Activated CD8-positive, alpha-beta memory T cell treated with anti-CD3 and anti-CD28 coated beads for 36 hours (primary cell): ENCODE data around the gene HOMER2. TPM values are rescaled to one million over a fixed set of nuclear protein-coding genes. Genes with fewer than 3 reads are reported as not detected.
"Not testable (repeated sequence)": the region's sequence is repeated elsewhere in the genome, so short reads cannot be mapped to it uniquely, and the experiment has no call there.

Experiments used
- CTCF ChIA-PET: fragments of 350-600 bp; sonication (Branson Sonifier 250); formaldehyde crosslinking; loops from one replicate; lab custom pipeline; 2021; ENCODE audit warnings: antibody characterized with exemption; lab: Charles Lee
- POLR2A ChIA-PET: fragments of 350-600 bp; sonication (Branson Sonifier 250); formaldehyde crosslinking; loops from one replicate; lab custom pipeline; 2021; ENCODE audit warnings: antibody characterized with exemption; lab: Charles Lee
- total RNA-seq, 2 experiments: library from RNA; stranded (reverse); gene quantifications; one replicate each; pipeline ENCODE4 v1.2.3, GENCODE V29; 2021

The HOMER2 gene
- total RNA-seq, 2 experiments from 2014 or later = 8.6 to 10.8 TPM

GRCh38 chr15:82821851-82822250 is 130.7 kb downstream of the HOMER2 start:
- POLR2A ChIA-PET, CTCF ChIA-PET: not testable (repeated sequence)

- CTCF ChIA-PET, POLR2A ChIA-PET: not testable (repeated sequence)
These were observed 131.1 kb downstream of the HOMER2 start for GRCh38 chr15:82821396-82821795.

GRCh38 chr15:82820128-82820527 is 132.4 kb downstream of the HOMER2 start:
- POLR2A ChIA-PET = no interaction called here

GRCh38 chr15:82812994-82813393 is 139.5 kb downstream of the HOMER2 start:
- CTCF ChIA-PET = interaction anchor here (1.9 kb wide), 1 partner anchor 187 kb away, joined by 8 read pairs; no protein-coding TSS in a partner anchor
- POLR2A ChIA-PET = no interaction called here

More at GRCh38 chr15:82820128-82820527, 132.4 kb downstream of the HOMER2 start:
- CTCF ChIA-PET = no interaction called here

GRCh38 chr15:82810890-82811426 is 141.6 kb downstream of the HOMER2 start:
- POLR2A ChIA-PET = interaction anchor here (0.9 to 2.5 kb wide), 8 partner anchors 20 to 275 kb away, joined by 3 to 12 read pairs (median 4); partner anchors contain the start of gene RPS17
- CTCF ChIA-PET = interaction anchor here (1.0 to 1.1 kb wide), 2 partner anchors 19 to 22 kb away, joined by 3 to 4 read pairs; no protein-coding TSS in a partner anchor

GRCh38 chr15:82810061-82810889 is 142.2 kb downstream of the HOMER2 start:
- POLR2A ChIA-PET = interaction anchor here (0.9 to 2.5 kb wide), 8 partner anchors 20 to 275 kb away, joined by 3 to 12 read pairs (median 4); partner anchors contain the start of gene RPS17
- CTCF ChIA-PET = interaction anchor here (1.1 to 1.6 kb wide), 2 partner anchors 10 to 23 kb away, joined by 3 to 4 read pairs; no protein-coding TSS in a partner anchor

GRCh38 chr15:82809308-82810060 is 143.0 kb downstream of the HOMER2 start, which contains the start of gene WHAMM:
WHAMM (plus strand) TSS chr15:82809628; CDS start chr15:82809727, 99 bp downstream.
- ChIA-PET CTCF (interaction anchor here (1.1 to 1.6 kb wide), 2 partner anchors 9 to 269 kb away, joined by 3 to 4 read pairs; partner anchors contain the start of gene RPS17), POLR2A (interaction anchor here (0.6 to 2.5 kb wide), 6 partner anchors 23 to 274 kb away, joined by 3 to 12 read pairs (median 3); partner anchors contain the start of gene RPS17)

- POLR2A ChIA-PET = interaction anchor here (0.6 to 1.3 kb wide), 4 partner anchors 57 to 268 kb away, joined by 3 read pairs; partner anchors contain the start of gene RPS17
- CTCF ChIA-PET = interaction anchor here (0.6 to 1.6 kb wide), 3 partner anchors 8 to 269 kb away, joined by 3 to 5 read pairs (median 4); partner anchors contain the start of gene RPS17
These were observed 143.9 kb downstream of the HOMER2 start for GRCh38 chr15:82808634-82809041.

- CTCF ChIA-PET = interaction anchor here (0.6 to 1.1 kb wide), 2 partner anchors 12 to 268 kb away, joined by 4 to 5 read pairs; partner anchors contain the start of gene RPS17
- POLR2A ChIA-PET = interaction anchor here (1.1 to 1.3 kb wide), 2 partner anchors 56 to 58 kb away, joined by 3 read pairs; no protein-coding TSS in a partner anchor
These were observed 144.4 kb downstream of the HOMER2 start for GRCh38 chr15:82807920-82808633.

- ChIA-PET CTCF (no interaction called here), POLR2A (interaction anchor here (0.7 kb wide), 1 partner anchor 261 kb away, joined by 5 read pairs; no protein-coding TSS in a partner anchor)
These were observed 146.5 kb downstream of the HOMER2 start, which contains the start of gene FSD2 for GRCh38 chr15:82805994-82806406. FSD2 (minus strand) TSS chr15:82806069; CDS start chr15:82787390, 18,679 bp downstream.

GRCh38 chr15:82804575-82804949 is 148.0 kb downstream of the HOMER2 start:
- ChIA-PET POLR2A (no interaction called here), CTCF (interaction anchor here (1.0 kb wide), 1 partner anchor 262 kb away, joined by 3 read pairs; no protein-coding TSS in a partner anchor)

GRCh38 chr15:82803793-82804574 is 148.5 kb downstream of the HOMER2 start:
- POLR2A ChIA-PET = interaction anchor here (0.5 kb wide), 1 partner anchor 72 kb away, joined by 11 read pairs; no protein-coding TSS in a partner anchor

GRCh38 chr15:82802497-82802896 is 150.0 kb downstream of the HOMER2 start:
- CTCF ChIA-PET = no interaction called here
- POLR2A ChIA-PET = no interaction called here

More at GRCh38 chr15:82803793-82804574, 148.5 kb downstream of the HOMER2 start:
- CTCF ChIA-PET = interaction anchor here (1.0 kb wide), 1 partner anchor 263 kb away, joined by 3 read pairs; no protein-coding TSS in a partner anchor

GRCh38 chr15:82799183-82799841 is 153.2 kb downstream of the HOMER2 start:
- ChIA-PET POLR2A (no interaction called here), CTCF (no interaction called here)
